OCI-LY7 (cell line): ENCODE measurements around the gene SBF2.

Experiments
- CTCF ChIP-seq: fragments of 200-600 bp; sonication (generic); conservative IDR thresholded peaks from 2 replicates; pipeline ENCODE4 v1.5.1; 2014; ENCODE audit warnings: mild to moderate bottlenecking, antibody characterized with exemption, low read length, moderate library complexity, mixed read lengths
- EZH2phosphoT487 ChIP-seq: fragments of 200-600 bp; sonication (generic); IDR thresholded peaks from 2 replicates; pipeline ENCODE4 v1.6.1; 2018; ENCODE audit warnings: low read depth, borderline replicate concordance, mild to moderate bottlenecking, mixed run types, antibody characterized with exemption, low read length, moderate library complexity, mixed read lengths

- TF ChIP-seq CTCF (no peak), EZH2phosphoT487 (no peak)
These were observed 342.2 kb downstream of the SBF2 start for GRCh38 chr11:9951807-9952206.
